Naive thymus-derived CD4-positive, alpha-beta T cell (primary cell): ENCODE data around the gene RAPGEF3. TPM values are rescaled to one million over a fixed set of nuclear protein-coding genes. Genes with fewer than 3 reads are reported as not detected.

Experiments used
- ATAC-seq: fragments of 150-1000 bp; cut with Tn5 transposase; 2 replicates; pipeline ENCODE4 v1.10.0; 2021; ENCODE audit warnings: mild to moderate bottlenecking, moderate library complexity
- CTCF ChIA-PET: fragments of 350-600 bp; sonication (Branson Sonifier 250); formaldehyde crosslinking; loops from one replicate; lab custom pipeline; 2021; ENCODE audit warnings: antibody characterized with exemption; lab: Charles Lee
- POLR2A ChIA-PET: fragments of 350-600 bp; sonication (Branson Sonifier 250); formaldehyde crosslinking; loops from one replicate; lab custom pipeline; 2021; ENCODE audit warnings: antibody characterized with exemption, inconsistent platforms; lab: Charles Lee
- DNase-seq, 9 donors: peaks; one replicate each; pipeline versions ENCODE4 v3.0.0 to v3.0.0-alpha.2; 2020 to 2022; ENCODE audit warnings: mixed read lengths in 1 of 9
- H3K27ac ChIP-seq: one replicate; pipeline ENCODE4 v1.7.0; 2013; ENCODE audit warnings: mild to moderate bottlenecking, low read depth, low read length, moderate library complexity
- H3K27me3 ChIP-seq, 2 donors: one replicate each; pipeline ENCODE4 v1.7.0; 2013; ENCODE audit warnings: low read length in 2 of 2, mild to moderate bottlenecking in 2 of 2, moderate library complexity in 2 of 2; ENCODE audit not compliant: control insufficient read depth in 2 of 2, insufficient read depth in 2 of 2
- H3K36me3 ChIP-seq, 3 experiments: 1 replicate in 2 of 3; 2 replicates in 1 of 3; pipeline ENCODE4 v1.7.0; 2013; ENCODE audit warnings: low read length in 3 of 3, mild to moderate bottlenecking in 3 of 3, moderate library complexity in 1 of 3; ENCODE audit not compliant: insufficient read depth in 3 of 3, control insufficient read depth in 2 of 3
- H3K4me1 ChIP-seq, 2 donors: one replicate each; pipeline ENCODE4 v1.7.0; 2013; ENCODE audit warnings: low read length in 2 of 2, mild to moderate bottlenecking in 2 of 2, moderate library complexity in 1 of 2; ENCODE audit not compliant: control insufficient read depth in 2 of 2, insufficient read depth in 2 of 2
- H3K4me3 ChIP-seq: 2 replicates; pipeline ENCODE4 v1.7.0; 2013; ENCODE audit warnings: mild to moderate bottlenecking, low read length
- H3K9me3 ChIP-seq, 3 experiments: 1 replicate in 2 of 3; 2 replicates in 1 of 3; pipeline ENCODE4 v1.7.0; 2013; ENCODE audit warnings: low read length in 3 of 3; ENCODE audit not compliant: control insufficient read depth in 2 of 3
- H3K27ac Mint-ChIP-seq, 9 donors: one replicate each; pipeline ENCODE4 v1.8.0; 2020 to 2022; ENCODE audit warnings: mixed read lengths in 9 of 9, mild to moderate bottlenecking in 8 of 9, moderate library complexity in 5 of 9, inconsistent platforms in 2 of 9
- H3K27me3 Mint-ChIP-seq, 5 donors: one replicate each; pipeline ENCODE4 v1.8.0; 2021 to 2022; ENCODE audit warnings: mixed read lengths in 5 of 5, mild to moderate bottlenecking in 1 of 5
- H3K36me3 Mint-ChIP-seq, 5 donors: one replicate each; pipeline ENCODE4 v1.8.0; 2020 to 2022; ENCODE audit warnings: mixed read lengths in 5 of 5, mild to moderate bottlenecking in 3 of 5, inconsistent platforms in 1 of 5
- H3K4me1 Mint-ChIP-seq, 7 donors: one replicate each; pipeline ENCODE4 v1.8.0; 2020 to 2022; ENCODE audit warnings: mixed read lengths in 7 of 7, mild to moderate bottlenecking in 3 of 7, inconsistent platforms in 1 of 7
- H3K4me3 Mint-ChIP-seq, 10 donors: one replicate each; pipeline ENCODE4 v1.8.0; 2020 to 2022; ENCODE audit warnings: mild to moderate bottlenecking in 10 of 10, mixed read lengths in 10 of 10, moderate library complexity in 6 of 10, inconsistent platforms in 2 of 10
- H3K9me3 Mint-ChIP-seq, 11 donors: one replicate each; pipeline ENCODE4 v1.8.0; 2020 to 2022; ENCODE audit warnings: mixed read lengths in 11 of 11, mild to moderate bottlenecking in 4 of 11, inconsistent platforms in 1 of 11, moderate library complexity in 1 of 11
- intact Hi-C, 2 donors: fragments of 100-400 bp; cut with micrococcal nuclease; formaldehyde crosslinking; loops; one replicate each; pipeline ENCODE4 v1.15.1; 2023
- polyA plus RNA-seq, 2 donors: library from polyadenylated mRNA; unstranded; fragments of 300-500 nt; fragmentation: Illumina TruSeq; gene quantifications; one replicate each; pipeline ENCODE4 v1.2.3, GENCODE V29; 2021
- total RNA-seq, 6 experiments: library from RNA in 5 of 6; stranded (reverse) in 5 of 6; gene quantifications; 1 replicate in 5 of 6; 2 replicates in 1 of 6; pipeline ENCODE4 v1.2.3 and lab custom pipeline; 2021 to 2026

RAPGEF3 gene
- total and polyA plus RNA-seq, 7 experiments from 2014 or later, result 0.08 to 1.9 (median 0.82) TPM; not detected in 2

DNA sequence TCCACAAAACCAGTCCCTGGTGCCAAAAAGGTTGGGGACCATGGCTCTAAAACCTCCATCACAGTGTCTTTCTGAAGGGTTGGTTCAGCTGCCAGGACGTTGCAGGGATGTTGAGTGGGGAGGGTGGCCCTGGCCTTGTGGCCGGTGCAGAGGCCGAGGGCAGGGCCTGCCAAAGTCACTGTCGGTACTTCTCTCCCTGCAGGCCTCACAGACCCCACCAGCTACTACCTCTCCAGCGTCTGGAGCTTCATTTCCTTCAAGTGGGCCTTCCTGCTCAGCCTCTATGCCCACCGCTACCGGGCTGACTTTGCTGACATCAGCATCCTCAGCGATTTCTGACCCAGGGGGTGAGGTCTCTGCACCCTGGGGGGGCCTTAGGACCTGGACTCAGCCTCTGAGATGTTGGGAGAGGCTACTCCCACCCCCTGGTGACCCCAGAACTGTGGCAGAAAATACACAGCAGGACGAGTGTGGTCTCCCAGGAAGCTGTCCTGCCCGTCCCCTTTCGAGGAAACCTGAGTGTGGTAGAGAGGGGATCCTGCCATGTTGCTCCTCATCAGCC is 21.3 kb upstream of the RAPGEF3 start:
- H3K4me3 Mint-ChIP-seq, result no peak overlapping the region
- ChIA-PET POLR2A (interaction anchor here (0.6 to 4.4 kb wide), 13 partner anchors 13 to 67 kb away, joined by 3 to 19 read pairs (median 4); partner anchors contain the start of gene HDAC7), CTCF (interaction anchor here (0.6 to 18.2 kb wide), 9 partner anchors 13 to 89 kb away, joined by 4 to 346 read pairs (median 6); no protein-coding TSS in a partner anchor)
- H3K27me3 ChIP-seq, result no peaks in the 10 kb centered on the region
- no peaks in the 10 kb centered on the region for H3K9me3 ChIP-seq
- H3K27ac ChIP-seq, result no peak overlapping the region
- no peaks in the 10 kb centered on the region for H3K27me3 Mint-ChIP-seq
- no peaks in the 10 kb centered on the region for H3K9me3 Mint-ChIP-seq
- H3K36me3 Mint-ChIP-seq, result peaks cover 0 to 11% (median 3%) of the 10 kb centered on the region in 5 donors
- intact Hi-C loops, result loop anchor here (1.0 to 2.0 kb wide), 10 partner anchors 21 to 129 kb away; no protein-coding TSS in a partner anchor
- no peaks in the 10 kb centered on the region for H3K4me1 ChIP-seq
- H3K4me1 Mint-ChIP-seq, result peaks cover 14 to 40% (median 25%) of the 10 kb centered on the region in 7 donors
- DNase-seq, result no peak
- ATAC-seq, result no peak
- H3K4me3 ChIP-seq, result no peak overlapping the region
- peak overlapping the region in 1 of 9 donors; percentile 76 for H3K27ac Mint-ChIP-seq
- H3K36me3 ChIP-seq, result peaks cover 0 to 34% (median 7%) of the 10 kb centered on the region in 3 experiments

DNA sequence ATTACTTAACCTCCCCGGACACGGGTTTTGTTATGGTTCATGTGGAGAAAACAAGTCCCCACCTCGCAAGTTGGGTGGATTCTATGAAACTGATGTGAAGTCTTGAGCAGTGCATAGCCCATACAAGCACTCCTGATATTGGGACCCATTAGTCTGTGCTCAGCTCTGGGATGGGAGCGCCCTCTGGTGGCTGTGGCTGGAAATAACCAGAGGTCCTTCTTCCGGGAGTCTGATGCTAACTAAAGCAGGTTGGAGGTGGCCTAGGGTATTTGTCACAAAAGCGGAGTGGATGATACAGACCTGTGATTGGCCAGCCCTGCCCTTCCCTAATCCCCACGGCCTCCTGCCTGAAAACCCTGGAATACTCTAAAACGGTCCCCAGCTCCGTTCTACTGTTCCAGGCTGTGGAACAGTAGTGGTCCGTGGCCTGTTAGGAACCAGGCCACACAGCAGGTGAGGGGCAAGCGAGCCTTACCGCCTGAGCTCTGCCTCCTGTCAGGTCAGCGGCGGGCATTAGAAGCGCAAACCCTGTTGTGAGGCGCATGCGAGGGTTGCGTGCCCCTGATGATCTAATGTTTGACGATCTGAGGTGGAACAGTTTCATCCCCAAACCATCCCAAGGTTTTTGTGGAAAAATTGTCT is 20.7 kb upstream of the RAPGEF3 start:
- no peaks in the 10 kb centered on the region for H3K4me1 ChIP-seq
- H3K4me1 Mint-ChIP-seq, result peaks cover 19 to 46% (median 25%) of the 10 kb centered on the region in 7 donors
- DNase-seq, result peak; percentile 77 to 96 (median 88)
- peaks cover 0 to 28% (median 4%) of the 10 kb centered on the region in 3 experiments for H3K36me3 ChIP-seq
- peaks cover 0 to 6% (median 0%) of the 10 kb centered on the region in 5 donors for H3K36me3 Mint-ChIP-seq
- peak; percentile 95 for ATAC-seq
- no peak overlapping the region for H3K4me3 Mint-ChIP-seq
- no peaks in the 10 kb centered on the region for H3K27me3 ChIP-seq
- no peak overlapping the region for H3K4me3 ChIP-seq
- H3K27ac ChIP-seq, result no peak overlapping the region
- ChIA-PET POLR2A (interaction anchor here (0.6 to 4.4 kb wide), 12 partner anchors 12 to 66 kb away, joined by 3 to 19 read pairs (median 4); partner anchors contain the start of gene HDAC7), CTCF (interaction anchor here (0.6 to 18.2 kb wide), 13 partner anchors 12 to 89 kb away, joined by 3 to 346 read pairs (median 5); no protein-coding TSS in a partner anchor)
- H3K27ac Mint-ChIP-seq, result peak overlapping the region; percentile 35 to 82 (median 60)
- no peaks in the 10 kb centered on the region for H3K27me3 Mint-ChIP-seq
- no peaks in the 10 kb centered on the region for H3K9me3 Mint-ChIP-seq
- intact Hi-C loops, result loop anchor here (1.0 to 2.0 kb wide), 10 partner anchors 20 to 128 kb away; no protein-coding TSS in a partner anchor
- H3K9me3 ChIP-seq, result no peaks in the 10 kb centered on the region

DNA sequence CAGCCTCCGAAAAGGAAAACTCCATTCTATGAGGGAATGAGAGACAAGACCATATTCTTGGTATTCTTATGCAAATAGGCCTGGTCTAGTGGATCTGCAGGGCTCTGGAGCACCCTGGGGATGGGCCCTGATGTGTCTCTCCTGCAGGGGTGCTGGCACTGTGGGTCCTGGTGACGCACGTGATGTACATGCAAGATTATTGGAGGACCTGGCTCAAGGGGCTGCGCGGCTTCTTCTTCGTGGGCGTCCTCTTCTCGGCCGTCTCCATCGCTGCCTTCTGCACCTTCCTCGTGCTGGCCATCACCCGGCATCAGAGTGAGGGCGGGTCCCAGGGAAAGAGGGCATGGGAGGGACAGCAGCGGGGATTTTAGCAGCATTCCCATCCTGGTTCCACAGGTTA is 20.2 kb upstream of the RAPGEF3 start:
- Histone ChIP-seq H3K27ac (no peak overlapping the region), H3K36me3 (peaks cover 0 to 22% (median 1%) of the 10 kb centered on the region in 3 experiments), H3K4me3 (no peak overlapping the region), H3K4me1 (peaks cover 3 to 4% of the 10 kb centered on the region in 2 donors), H3K9me3 (no peaks in the 10 kb centered on the region), H3K27me3 (no peaks in the 10 kb centered on the region)
- no peak for DNase-seq
- intact Hi-C loops, result loop anchor here (1.0 to 2.0 kb wide), 10 partner anchors 20 to 128 kb away; no protein-coding TSS in a partner anchor
- H3K27me3 Mint-ChIP-seq, result no peaks in the 10 kb centered on the region
- H3K36me3 Mint-ChIP-seq, result peaks cover 0 to 6% (median 0%) of the 10 kb centered on the region in 5 donors
- ChIA-PET CTCF (interaction anchor here (0.7 to 18.2 kb wide), 13 partner anchors 12 to 127 kb away, joined by 3 to 346 read pairs (median 4); no protein-coding TSS in a partner anchor), POLR2A (interaction anchor here (0.8 to 4.4 kb wide), 10 partner anchors 8 to 66 kb away, joined by 3 to 19 read pairs (median 4); partner anchors contain the start of gene HDAC7)
- no peak for ATAC-seq
- peaks cover 23 to 51% (median 31%) of the 10 kb centered on the region in 7 donors for H3K4me1 Mint-ChIP-seq
- H3K27ac Mint-ChIP-seq, result peak overlapping the region in 5 of 9 donors; percentile 35 to 78 (median 60)
- no peak overlapping the region for H3K4me3 Mint-ChIP-seq
- H3K9me3 Mint-ChIP-seq, result no peaks in the 10 kb centered on the region

DNA sequence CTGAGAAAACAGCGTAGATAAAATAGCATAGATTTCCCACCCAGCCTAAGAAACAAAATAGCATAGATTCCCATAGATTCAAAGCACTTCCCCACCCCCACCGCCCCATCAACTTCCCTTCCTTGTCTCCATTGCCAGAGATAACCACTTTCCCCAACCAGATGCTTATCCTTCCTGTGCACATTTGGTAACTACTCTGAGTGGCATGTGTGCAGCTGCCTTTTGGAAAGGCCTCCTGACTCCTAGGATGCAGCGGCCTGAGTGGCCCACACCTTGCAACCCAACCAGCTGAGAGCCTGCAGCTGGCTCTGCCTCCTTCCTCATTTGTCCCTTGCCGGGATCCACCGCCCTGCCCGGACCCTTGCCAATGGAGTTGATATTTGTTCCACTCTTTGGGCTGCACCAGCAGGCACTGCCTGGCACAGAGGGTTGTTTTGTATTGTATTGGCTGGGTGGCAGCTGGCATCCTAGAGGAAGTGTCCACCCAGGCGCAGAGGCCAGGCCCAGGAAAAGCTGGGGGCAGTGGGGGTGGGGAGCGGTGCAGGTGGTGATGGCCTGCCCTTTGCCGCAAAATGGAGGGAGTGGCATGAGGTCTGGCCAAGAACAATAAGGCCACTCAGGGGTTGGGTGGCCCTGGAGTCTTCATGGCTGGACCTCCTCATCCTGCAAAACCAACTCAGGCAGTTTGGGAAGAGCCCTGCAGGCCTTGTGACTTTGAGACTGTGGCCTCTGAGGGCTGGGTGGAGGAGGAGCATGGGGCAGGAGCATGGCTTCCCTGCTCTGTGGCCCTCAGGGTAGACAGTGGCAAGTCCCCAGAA is 19.3 kb upstream of the RAPGEF3 start:
- H3K27ac Mint-ChIP-seq, result peak overlapping the region in 3 of 9 donors; percentile 34 to 82 (median 56)
- H3K4me3 Mint-ChIP-seq, result no peak overlapping the region
- H3K27me3 Mint-ChIP-seq, result no peaks in the 10 kb centered on the region
- Histone ChIP-seq H3K9me3 (no peaks in the 10 kb centered on the region), H3K36me3 (peaks cover 0 to 13% (median 0%) of the 10 kb centered on the region in 3 experiments), H3K4me3 (no peak overlapping the region), H3K4me1 (peaks cover 7 to 8% of the 10 kb centered on the region in 2 donors), H3K27ac (no peak overlapping the region), H3K27me3 (no peaks in the 10 kb centered on the region)
- peaks cover 0 to 6% (median 0%) of the 10 kb centered on the region in 5 donors for H3K36me3 Mint-ChIP-seq
- CTCF ChIA-PET, result interaction anchor here (0.9 to 18.2 kb wide), 14 partner anchors 9 to 128 kb away, joined by 3 to 346 read pairs (median 4); partner anchors contain the start of gene RAPGEF3
- POLR2A ChIA-PET, result interaction anchor here (0.8 to 4.4 kb wide), 10 partner anchors 9 to 64 kb away, joined by 3 to 19 read pairs (median 4); no protein-coding TSS in a partner anchor
- no peaks in the 10 kb centered on the region for H3K9me3 Mint-ChIP-seq
- intact Hi-C loops, result loop anchor here (2.0 kb wide), 1 partner anchor 35 kb away; no protein-coding TSS in a partner anchor
- DNase-seq, result no peak
- H3K4me1 Mint-ChIP-seq, result peaks cover 23 to 54% (median 33%) of the 10 kb centered on the region in 7 donors
- ATAC-seq, result no peak

DNA sequence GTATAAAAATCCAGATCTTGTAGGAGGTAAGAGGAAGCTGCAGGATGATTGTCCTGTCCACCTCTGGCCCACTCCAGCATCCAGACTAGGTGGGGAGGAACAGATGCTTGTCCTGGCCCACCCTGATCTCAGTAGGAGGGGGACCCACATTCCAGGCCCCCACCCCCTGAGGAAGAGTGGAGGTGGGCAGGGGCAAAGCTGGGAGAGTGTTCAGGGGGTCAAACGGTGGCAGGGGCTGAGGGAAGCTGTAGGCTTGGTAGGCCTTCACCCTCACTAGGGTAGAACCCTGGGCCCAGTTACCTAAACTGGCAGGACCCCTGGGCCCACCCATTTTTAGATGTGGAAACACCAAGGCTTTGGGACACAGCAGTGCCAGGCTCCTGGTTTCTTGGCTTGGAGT is 18.5 kb upstream of the RAPGEF3 start:
- Histone ChIP-seq H3K27me3 (no peaks in the 10 kb centered on the region), H3K36me3 (peaks cover 0 to 5% (median 0%) of the 10 kb centered on the region in 3 experiments), H3K4me1 (peaks cover 7 to 8% of the 10 kb centered on the region in 2 donors), H3K9me3 (no peaks in the 10 kb centered on the region), H3K4me3 (no peak overlapping the region), H3K27ac (no peak overlapping the region)
- Mint-ChIP-seq H3K4me1 (peaks cover 25 to 57% (median 35%) of the 10 kb centered on the region in 7 donors), H3K9me3 (peaks cover 0 to 2% (median 0%) of the 10 kb centered on the region in 11 donors), H3K4me3 (no peak overlapping the region), H3K27ac (peak overlapping the region in 1 of 9 donors; percentile 23), H3K27me3 (peaks cover 0 to 5% (median 0%) of the 10 kb centered on the region in 5 donors), H3K36me3 (peaks cover 0 to 4% (median 0%) of the 10 kb centered on the region in 5 donors)
- intact Hi-C loops, result no loop called here
- ChIA-PET POLR2A (interaction anchor here (0.9 to 4.4 kb wide), 8 partner anchors 19 to 106 kb away, joined by 3 to 19 read pairs (median 4); no protein-coding TSS in a partner anchor), CTCF (interaction anchor here (0.8 to 18.2 kb wide), 8 partner anchors 10 to 62 kb away, joined by 3 to 346 read pairs (median 6); partner anchors contain the start of gene RAPGEF3)
- no peak for ATAC-seq
- DNase-seq, result no peak
